Thyroid gland (tissue), 4 donors: ENCODE results near the gene COL20A1.

Source experiments
- POLR2A ChIP-seq, 2 donors: fragments of 450-650 bp; IDR thresholded peaks; one replicate each; pipeline ENCODE4 v1.6.1; 2017; ENCODE audit warnings: antibody characterized with exemption in 2 of 2, mild to moderate bottlenecking in 2 of 2, moderate library complexity in 1 of 2
- TF ChIP-seq, protein P1 (sequence below), 6 experiments: fragments of 200-600 bp in 3 of 6; fragments of 450-650 bp in 3 of 6; sonication (generic) in 3 of 6; IDR thresholded peaks; one replicate each; pipeline ENCODE4 v1.5.1; 2016 to 2019; ENCODE audit warnings: antibody characterized with exemption in 6 of 6, mild to moderate bottlenecking in 2 of 6, inconsistent platforms in 1 of 6, moderate library complexity in 1 of 6

- TF ChIP-seq, protein P1, sequence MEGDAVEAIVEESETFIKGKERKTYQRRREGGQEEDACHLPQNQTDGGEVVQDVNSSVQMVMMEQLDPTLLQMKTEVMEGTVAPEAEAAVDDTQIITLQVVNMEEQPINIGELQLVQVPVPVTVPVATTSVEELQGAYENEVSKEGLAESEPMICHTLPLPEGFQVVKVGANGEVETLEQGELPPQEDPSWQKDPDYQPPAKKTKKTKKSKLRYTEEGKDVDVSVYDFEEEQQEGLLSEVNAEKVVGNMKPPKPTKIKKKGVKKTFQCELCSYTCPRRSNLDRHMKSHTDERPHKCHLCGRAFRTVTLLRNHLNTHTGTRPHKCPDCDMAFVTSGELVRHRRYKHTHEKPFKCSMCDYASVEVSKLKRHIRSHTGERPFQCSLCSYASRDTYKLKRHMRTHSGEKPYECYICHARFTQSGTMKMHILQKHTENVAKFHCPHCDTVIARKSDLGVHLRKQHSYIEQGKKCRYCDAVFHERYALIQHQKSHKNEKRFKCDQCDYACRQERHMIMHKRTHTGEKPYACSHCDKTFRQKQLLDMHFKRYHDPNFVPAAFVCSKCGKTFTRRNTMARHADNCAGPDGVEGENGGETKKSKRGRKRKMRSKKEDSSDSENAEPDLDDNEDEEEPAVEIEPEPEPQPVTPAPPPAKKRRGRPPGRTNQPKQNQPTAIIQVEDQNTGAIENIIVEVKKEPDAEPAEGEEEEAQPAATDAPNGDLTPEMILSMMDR (IDR thresholded peaks at IDR 0.05): no peak
- no peak for TF ChIP-seq POLR2A (IDR thresholded peaks at IDR 0.05)
Measured at GRCh38 chr20:63355781-63356295, 62.9 kb downstream of the COL20A1 start.
